Bronchial smooth muscle cell (primary cell): ENCODE data around the gene MASTL. TPM values are rescaled to one million over a fixed set of nuclear protein-coding genes. Genes with fewer than 3 reads are reported as not detected.

Experiments
- total RNA-seq: library from RNA; depleted of rRNA; stranded (reverse); fragments of >200 nt; gene quantifications from 2 replicates; pipeline ENCODE4 v1.2.1, GENCODE V29; 2014

Gene MASTL
- total RNA-seq, result 3.9 and 5.8 TPM in 2 replicates

GRCh38 chr10:27155066-27155754 is at the start of gene MASTL:
Gene MASTL, plus strand, starts transcription at chr10:27155352. Its CDS starts 75 bp downstream, at chr10:27155427.

Other genes starting within 250 kb of the MASTL start
- 5.2 and 8.7 TPM in 2 replicates for gene ANKRD26, start 54.9 kb upstream of the MASTL start, total RNA-seq
- 53.4 and 91.4 TPM in 2 replicates for gene YME1L1, start 968 bp upstream of the MASTL start, total RNA-seq
- gene ACBD5, start 85.4 kb downstream of the MASTL start, total RNA-seq, result 19.4 and 21.4 TPM in 2 replicates